Measurements from ENCODE around the gene CLTA. TPM values are rescaled to one million over a fixed set of nuclear protein-coding genes. Genes with fewer than 3 reads are reported as not detected.

The CLTA gene
- total RNA-seq, 1 donor from 2014 or later: 199 TPM

DNA sequence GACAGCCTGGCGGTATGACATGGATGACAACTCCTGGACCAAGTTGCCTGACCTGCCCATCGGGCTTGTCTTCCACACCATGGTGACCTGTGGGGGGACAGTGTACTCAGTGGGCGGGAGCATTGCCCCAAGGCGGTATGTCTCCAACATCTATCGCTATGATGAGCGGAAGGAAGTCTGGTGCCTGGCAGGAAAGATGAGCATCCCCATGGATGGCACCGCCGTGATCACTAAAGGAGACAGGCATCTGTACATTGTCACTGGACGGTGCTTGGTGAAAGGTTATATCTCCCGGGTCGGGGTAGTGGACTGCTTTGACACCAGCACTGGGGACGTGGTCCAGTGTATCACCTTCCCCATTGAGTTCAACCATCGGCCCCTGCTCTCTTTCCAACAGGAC lies 20.2 kb upstream of the CLTA start:
- Histone ChIP-seq H3K36me3 (no peaks in the 10 kb centered on the region), H3K79me2 (ENCODE audit: low read depth) (no peaks in the 10 kb centered on the region), H3K4me1 (no peaks in the 10 kb centered on the region), H3K27ac (no peak overlapping the region), H3K27me3 (no peaks in the 10 kb centered on the region), H2AFZ (replicated peaks) (no peak overlapping the region), H3F3A (ENCODE audit: low read depth) (no peaks in the 10 kb centered on the region), H4K20me1 (ENCODE audit: low read depth) (no peaks in the 10 kb centered on the region), H3K9me3 (ENCODE audit: low read depth) (no peaks in the 10 kb centered on the region), H3K4me2 (no peak overlapping the region), H3K4me3 (no peak overlapping the region), H3K9ac (no peak overlapping the region)
- Mint-ChIP-seq H3K4me3 (no peak overlapping the region), H3K36me3 (no peaks in the 10 kb centered on the region), H3K9me3 (no peaks in the 10 kb centered on the region), H3K27ac (no peak overlapping the region), H3K27me3 (ENCODE audit: insufficient read depth, low read depth) (peaks cover 14% of the 10 kb centered on the region), H3K4me1 (no peaks in the 10 kb centered on the region)
- TF ChIP-seq EZH2phosphoT487 (IDR thresholded peaks at IDR 0.05) (no peak), EZH2 (IDR thresholded peaks at IDR 0.05) (no peak)
- TF ChIP-seq, protein P1, sequence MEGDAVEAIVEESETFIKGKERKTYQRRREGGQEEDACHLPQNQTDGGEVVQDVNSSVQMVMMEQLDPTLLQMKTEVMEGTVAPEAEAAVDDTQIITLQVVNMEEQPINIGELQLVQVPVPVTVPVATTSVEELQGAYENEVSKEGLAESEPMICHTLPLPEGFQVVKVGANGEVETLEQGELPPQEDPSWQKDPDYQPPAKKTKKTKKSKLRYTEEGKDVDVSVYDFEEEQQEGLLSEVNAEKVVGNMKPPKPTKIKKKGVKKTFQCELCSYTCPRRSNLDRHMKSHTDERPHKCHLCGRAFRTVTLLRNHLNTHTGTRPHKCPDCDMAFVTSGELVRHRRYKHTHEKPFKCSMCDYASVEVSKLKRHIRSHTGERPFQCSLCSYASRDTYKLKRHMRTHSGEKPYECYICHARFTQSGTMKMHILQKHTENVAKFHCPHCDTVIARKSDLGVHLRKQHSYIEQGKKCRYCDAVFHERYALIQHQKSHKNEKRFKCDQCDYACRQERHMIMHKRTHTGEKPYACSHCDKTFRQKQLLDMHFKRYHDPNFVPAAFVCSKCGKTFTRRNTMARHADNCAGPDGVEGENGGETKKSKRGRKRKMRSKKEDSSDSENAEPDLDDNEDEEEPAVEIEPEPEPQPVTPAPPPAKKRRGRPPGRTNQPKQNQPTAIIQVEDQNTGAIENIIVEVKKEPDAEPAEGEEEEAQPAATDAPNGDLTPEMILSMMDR (IDR thresholded peaks at IDR 0.05): no peak
- DNase-seq (ENCODE audit: low spot score): no peak

DNA sequence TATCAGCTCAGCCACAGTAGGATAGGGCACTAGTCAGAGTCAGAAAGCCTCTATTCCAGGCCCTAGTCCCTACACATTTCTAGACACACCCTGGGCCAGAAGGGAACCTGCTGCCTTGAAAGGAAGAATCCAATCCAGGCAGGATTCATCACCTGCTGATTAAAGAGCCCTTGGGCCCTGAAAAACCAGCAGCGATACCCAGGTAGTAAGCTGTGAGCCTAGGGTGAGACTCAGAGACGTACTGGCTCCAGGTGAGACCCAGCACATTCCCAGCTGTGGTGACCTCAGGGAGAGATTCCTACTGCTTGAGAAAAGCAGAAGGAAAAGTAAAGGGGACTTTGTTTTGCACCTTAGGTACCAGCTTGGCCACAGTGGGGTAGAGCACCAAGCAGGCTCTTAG lies 16.9 kb upstream of the CLTA start:
- Histone ChIP-seq H3K4me2 (no peak overlapping the region), H3K4me3 (no peak overlapping the region), H3K4me1 (no peaks in the 10 kb centered on the region), H3K27ac (no peak overlapping the region), H3F3A (ENCODE audit: low read depth) (no peaks in the 10 kb centered on the region), H3K27me3 (no peaks in the 10 kb centered on the region), H2AFZ (replicated peaks) (no peak overlapping the region), H3K9ac (no peak overlapping the region), H3K79me2 (ENCODE audit: low read depth) (no peaks in the 10 kb centered on the region), H4K20me1 (ENCODE audit: low read depth) (no peaks in the 10 kb centered on the region), H3K36me3 (no peaks in the 10 kb centered on the region), H3K9me3 (ENCODE audit: low read depth) (no peaks in the 10 kb centered on the region)
- no peak for DNase-seq (ENCODE audit: low spot score)
- Mint-ChIP-seq H3K27me3 (ENCODE audit: insufficient read depth, low read depth) (peaks cover 6% of the 10 kb centered on the region), H3K36me3 (no peaks in the 10 kb centered on the region), H3K27ac (no peak overlapping the region), H3K9me3 (no peaks in the 10 kb centered on the region), H3K4me3 (no peak overlapping the region), H3K4me1 (no peaks in the 10 kb centered on the region)
- no peak for TF ChIP-seq EZH2phosphoT487 (IDR thresholded peaks at IDR 0.05)
- TF ChIP-seq, protein P1 (IDR thresholded peaks at IDR 0.05): no peak
- no peak for TF ChIP-seq EZH2 (IDR thresholded peaks at IDR 0.05)

GRCh38 chr9:36174271-36174670 lies 16.4 kb upstream of the CLTA start:
- Histone ChIP-seq H3K4me1 (no peaks in the 10 kb centered on the region), H3K9ac (no peak overlapping the region), H3K4me3 (no peak overlapping the region), H3F3A (ENCODE audit: low read depth) (no peaks in the 10 kb centered on the region), H3K36me3 (no peaks in the 10 kb centered on the region), H3K27ac (no peak overlapping the region), H3K27me3 (no peaks in the 10 kb centered on the region), H4K20me1 (ENCODE audit: low read depth) (no peaks in the 10 kb centered on the region), H2AFZ (replicated peaks) (peak overlapping the region; percentile 88), H3K9me3 (ENCODE audit: low read depth) (no peaks in the 10 kb centered on the region), H3K79me2 (ENCODE audit: low read depth) (no peaks in the 10 kb centered on the region), H3K4me2 (no peak overlapping the region)
- Mint-ChIP-seq H3K4me1 (no peaks in the 10 kb centered on the region), H3K9me3 (no peaks in the 10 kb centered on the region), H3K36me3 (no peaks in the 10 kb centered on the region), H3K4me3 (no peak overlapping the region), H3K27ac (no peak overlapping the region), H3K27me3 (ENCODE audit: insufficient read depth, low read depth) (peaks cover 6% of the 10 kb centered on the region)
- TF ChIP-seq, protein P1 (IDR thresholded peaks at IDR 0.05): no peak
- TF ChIP-seq EZH2 (IDR thresholded peaks at IDR 0.05) (no peak), EZH2phosphoT487 (IDR thresholded peaks at IDR 0.05) (no peak)
- no peak for DNase-seq (ENCODE audit: low spot score)
